H9 (cell line): ENCODE results near the gene CLPSL2. TPM values are rescaled to one million over a fixed set of nuclear protein-coding genes. Genes with fewer than 3 reads are reported as not detected.

ENCODE experiments used
- DNase-seq: peaks from one replicate; pipeline ENCODE4 v3.0.0-alpha.2; 2017
- H2AFZ ChIP-seq: one replicate; pipeline ENCODE4 v1.6.1; 2013; ENCODE audit warnings: mild to moderate bottlenecking, low read length, control low read depth, moderate library complexity
- H2AK5ac ChIP-seq: 2 replicates; pipeline ENCODE4 v1.6.1; 2013; ENCODE audit warnings: low read length, control low read depth, mixed read lengths; ENCODE audit not compliant: insufficient read length
- H2BK120ac ChIP-seq: one replicate; pipeline ENCODE4 v1.6.1; 2013; ENCODE audit warnings: low read depth, mild to moderate bottlenecking, low read length, control low read depth, inconsistent platforms; ENCODE audit not compliant: poor library complexity, severe bottlenecking
- H2BK12ac ChIP-seq: 2 replicates; pipeline ENCODE4 v1.6.1; 2013; ENCODE audit warnings: low read length, control low read depth, mixed read lengths, low read depth; ENCODE audit not compliant: insufficient read length
- H2BK15ac ChIP-seq: 2 replicates; pipeline ENCODE4 v1.6.1; 2013; ENCODE audit warnings: low read depth, low read length, control low read depth
- H2BK20ac ChIP-seq: one replicate; pipeline ENCODE4 v1.6.1; 2013; ENCODE audit warnings: low read depth, mild to moderate bottlenecking, low read length, control low read depth, inconsistent platforms; ENCODE audit not compliant: poor library complexity, severe bottlenecking
- H2BK5ac ChIP-seq: 2 replicates; pipeline ENCODE4 v1.6.1; 2013; ENCODE audit warnings: low read length, control low read depth, mixed read lengths; ENCODE audit not compliant: insufficient read length
- H3K14ac ChIP-seq: 2 replicates; pipeline ENCODE4 v1.6.1; 2013; ENCODE audit warnings: low read length, control low read depth; ENCODE audit not compliant: insufficient read depth
- H3K18ac ChIP-seq: 2 replicates; pipeline ENCODE4 v1.6.1; 2013; ENCODE audit warnings: low read depth, mild to moderate bottlenecking, mixed read lengths, low read length, control low read depth; ENCODE audit not compliant: insufficient read length
- H3K23ac ChIP-seq: 2 replicates; pipeline ENCODE4 v1.6.1; 2013; ENCODE audit warnings: low read length, control low read depth, mixed read lengths, low read depth; ENCODE audit not compliant: insufficient read length
- H3K23me2 ChIP-seq: 2 replicates; pipeline ENCODE4 v1.6.1; 2013; ENCODE audit warnings: low read depth, mild to moderate bottlenecking, mixed read lengths, low read length, control low read depth; ENCODE audit not compliant: insufficient read length, poor library complexity, severe bottlenecking
- H3K27ac ChIP-seq: 2 replicates; pipeline ENCODE4 v1.5.1; 2013; ENCODE audit warnings: low read length, control low read depth, mixed read lengths, low read depth; ENCODE audit not compliant: insufficient read length
- H3K27me3 ChIP-seq: 2 replicates; pipeline ENCODE4 v1.6.1; 2013; ENCODE audit warnings: low read length, control low read depth, inconsistent platforms; ENCODE audit not compliant: insufficient read depth
- H3K4ac ChIP-seq: 2 replicates; pipeline ENCODE4 v1.6.1; 2013; ENCODE audit warnings: low read depth, mild to moderate bottlenecking, control low read depth, inconsistent platforms, low read length, moderate library complexity
- H3K4me1 ChIP-seq: 2 replicates; pipeline ENCODE4 v1.6.1; 2013; ENCODE audit warnings: low read length, control low read depth, inconsistent platforms; ENCODE audit not compliant: insufficient read depth
- H3K4me2 ChIP-seq: 2 replicates; pipeline ENCODE4 v1.6.1; 2013; ENCODE audit warnings: low read length, control low read depth, mixed read lengths; ENCODE audit not compliant: insufficient read length, insufficient read depth
- H3K56ac ChIP-seq: 2 replicates; pipeline ENCODE4 v1.6.1; 2013; ENCODE audit warnings: low read depth, mild to moderate bottlenecking, mixed read lengths, low read length, control low read depth; ENCODE audit not compliant: insufficient read length
- H3K79me1 ChIP-seq: 2 replicates; pipeline ENCODE4 v1.6.1; 2013; ENCODE audit warnings: low read depth, mild to moderate bottlenecking, moderate library complexity, low read length, control low read depth, inconsistent platforms; ENCODE audit not compliant: insufficient read depth, poor library complexity, severe bottlenecking
- H3K79me2 ChIP-seq: 2 replicates; pipeline ENCODE4 v1.6.1; 2013; ENCODE audit warnings: low read length, control low read depth, inconsistent platforms; ENCODE audit not compliant: insufficient read depth
- H3K9ac ChIP-seq: 2 replicates; pipeline ENCODE4 v1.6.1; 2013; ENCODE audit warnings: low read length, control low read depth, mixed read lengths; ENCODE audit not compliant: insufficient read length; ENCODE audit errors: extremely low read depth
- H3K9me3 ChIP-seq: one replicate; pipeline ENCODE4 v1.6.1; 2013; ENCODE audit warnings: low read depth, low read length, inconsistent platforms; ENCODE audit not compliant: control insufficient read depth
- H3T11ph ChIP-seq: one replicate; pipeline ENCODE4 v1.6.1; 2013; ENCODE audit warnings: mild to moderate bottlenecking, low read length, control low read depth, inconsistent platforms
- H4K20me1 ChIP-seq: one replicate; pipeline ENCODE4 v1.6.1; 2013; ENCODE audit not compliant: control insufficient read depth, insufficient read length, insufficient read depth
- H4K5ac ChIP-seq: 2 replicates; pipeline ENCODE4 v1.6.1; 2013; ENCODE audit warnings: low read depth, mild to moderate bottlenecking, mixed read lengths, low read length, control low read depth; ENCODE audit not compliant: insufficient read length
- H4K8ac ChIP-seq: replicated peaks from 2 replicates; pipeline ENCODE4 v1.6.1; 2013; ENCODE audit warnings: low read length, control low read depth, mixed read lengths, low read depth; ENCODE audit not compliant: insufficient read length
- H4K91ac ChIP-seq: 2 replicates; pipeline ENCODE4 v1.6.1; 2013; ENCODE audit warnings: low read depth, mild to moderate bottlenecking, moderate library complexity, mixed read lengths, low read length, control low read depth; ENCODE audit not compliant: insufficient read length
- H3K27ac Mint-ChIP-seq, 3 experiments: 2 replicates in 2 of 3; 3 replicates in 1 of 3; pipeline ENCODE4 v1.8.0; 2020 to 2021; ENCODE audit warnings: mixed read lengths in 3 of 3, mild to moderate bottlenecking in 1 of 3, moderate library complexity in 1 of 3
- H3K27me3 Mint-ChIP-seq: 2 replicates; pipeline ENCODE4 v1.8.0; 2021; ENCODE audit warnings: low read depth, mild to moderate bottlenecking, moderate library complexity, mixed read lengths
- H3K36me3 Mint-ChIP-seq, 3 experiments: 2 replicates in 2 of 3; 3 replicates in 1 of 3; pipeline ENCODE4 v1.8.0; 2020 to 2021; ENCODE audit warnings: low read depth in 3 of 3, mixed read lengths in 3 of 3; ENCODE audit not compliant: insufficient read depth in 1 of 3
- H3K4me1 Mint-ChIP-seq, 2 experiments: 2 replicates each; pipeline ENCODE4 v1.8.0; 2020; ENCODE audit warnings: mixed read lengths in 2 of 2
- H3K4me3 Mint-ChIP-seq, 2 experiments: 2 replicates in 1 of 2; 3 replicates in 1 of 2; pipeline ENCODE4 v1.8.0; 2020 to 2021; ENCODE audit warnings: mild to moderate bottlenecking in 2 of 2, mixed read lengths in 2 of 2, moderate library complexity in 1 of 2
- H3K9me3 Mint-ChIP-seq, 2 experiments: 2 replicates in 1 of 2; 3 replicates in 1 of 2; pipeline ENCODE4 v1.8.0; 2020; ENCODE audit warnings: mild to moderate bottlenecking in 2 of 2, mixed read lengths in 2 of 2, moderate library complexity in 1 of 2
- CTCF ChIP-seq: fragments of 200-600 bp; sonication (generic); conservative IDR thresholded peaks from 3 replicates; pipeline ENCODE4 v1.8.0; 2021; ENCODE audit warnings: antibody characterized with exemption, mild to moderate bottlenecking
- WGBS: extraction: QIAGEN DNeasy Blood & Tissue Kit; methylation state at CpG from one replicate; pipeline ENCODE4 v1.1.7; 2013; ENCODE audit warnings: missing lambda C conversion rate, low lambda C conversion rate, mixed read lengths; ENCODE audit not compliant: insufficient read length; ENCODE audit errors: extremely low coverage; 5-methylcytosine and 5-hydroxymethylcytosine counted together
- total RNA-seq: library from RNA; stranded (reverse); gene quantifications from 2 replicates; pipeline ENCODE4 v1.2.1, GENCODE V29; 2021

The CLPSL2 gene
- total RNA-seq, 1 experiment from 2014 or later: 4.4 TPM

- Histone ChIP-seq H4K8ac (no peak overlapping the region), H3K4me2 (no peak overlapping the region), H4K20me1 (no peaks in the 10 kb centered on the region), H2AFZ (no peak overlapping the region), H2AK5ac (no peak overlapping the region), H3K9me3 (no peaks in the 10 kb centered on the region), H3K4me1 (no peaks in the 10 kb centered on the region; the same call in 1 of the 2 replicates), H2BK15ac (no peak overlapping the region), H3K27me3 (no peaks in the 10 kb centered on the region), H3K9ac (no peak overlapping the region), H3K18ac (no peak overlapping the region), H4K91ac (no peak overlapping the region), H3K79me2 (no peaks in the 10 kb centered on the region), H4K5ac (no peak overlapping the region), H3K56ac (no peak overlapping the region), H3K4ac (no peak overlapping the region), H3K23me2 (no peaks in the 10 kb centered on the region), H3T11ph (no peak overlapping the region), H2BK120ac (no peak overlapping the region), H3K14ac (no peak overlapping the region), H2BK5ac (no peak overlapping the region), H3K79me1 (no peaks in the 10 kb centered on the region), H3K23ac (no peak overlapping the region), H2BK20ac (no peak overlapping the region), H2BK12ac (no peak overlapping the region), H3K27ac (no peak overlapping the region)
- Mint-ChIP-seq H3K9me3 (no peaks in the 10 kb centered on the region), H3K4me3 (no peak overlapping the region), H3K4me1 (peaks cover 14 to 25% of the 10 kb centered on the region in 2 experiments), H3K36me3 (no peaks in the 10 kb centered on the region; a peak in 1 of 7 replicates), H3K27me3 (peaks cover 11% of the 10 kb centered on the region), H3K27ac (no peak overlapping the region)
- no CpG with 5 or more reads among the region's 3 CpGs for WGBS
- no peak for TF ChIP-seq CTCF
- no peak for DNase-seq
These were observed 32.3 kb downstream of the CLPSL2 start for GRCh38 chr6:35808688-35809087.
